Body of pancreas (tissue), 4 donors: ENCODE data around the gene WFDC2. TPM values are rescaled to one million over a fixed set of nuclear protein-coding genes. Genes with fewer than 3 reads are reported as not detected.

ENCODE experiments used
- ATAC-seq: fragments of 150-250 bp; one replicate; pipeline ENCODE4 v1.9.1; 2016
- DNase-seq, 4 donors: peaks; one replicate each; pipeline ENCODE4 v3.0.0-alpha.2; 2019
- H3K27ac ChIP-seq, 4 donors: fragments of 200-600 bp; sonication (generic); 1 replicate in 3 of 4; 2 replicates in 1 of 4; pipeline versions ENCODE4 v1.5.1 to v1.6.1; 2016 to 2019; ENCODE audit warnings: mild to moderate bottlenecking in 1 of 4, mixed read lengths in 1 of 4, moderate library complexity in 1 of 4
- H3K27me3 ChIP-seq, 2 donors: fragments of 200-600 bp; sonication (generic); one replicate each; pipeline ENCODE4 v1.6.0; 2016; ENCODE audit warnings: mild to moderate bottlenecking in 1 of 2
- H3K36me3 ChIP-seq, 2 donors: fragments of 200-600 bp; sonication (generic); replicated peaks in 1 of 2; 2 replicates each; pipeline ENCODE4 v1.5.1; 2016; ENCODE audit warnings: low read depth in 2 of 2; ENCODE audit not compliant: insufficient read depth in 1 of 2
- H3K4me1 ChIP-seq: fragments of 200-600 bp; sonication (generic); one replicate; pipeline ENCODE4 v1.6.0; 2016
- H3K4me3 ChIP-seq, 2 donors: fragments of 200-600 bp; sonication (generic); 1 replicate in 1 of 2; 2 replicates in 1 of 2; pipeline ENCODE4 v1.5.1; 2016 to 2019
- H3K9me3 ChIP-seq, 3 donors: fragments of 200-600 bp; sonication (generic); 1 replicate in 2 of 3; 2 replicates in 1 of 3; pipeline ENCODE4 v1.5.1; 2016
- CTCF ChIP-seq, 7 experiments: fragments of 450-650 bp in 4 of 7; fragments of 200-600 bp in 3 of 7; sonication (generic) in 3 of 7; IDR thresholded peaks; one replicate each; pipeline ENCODE4 v1.5.1; 2016 to 2019; ENCODE audit warnings: antibody characterized with exemption in 7 of 7
- POLR2A ChIP-seq, 3 donors: fragments of 450-650 bp; IDR thresholded peaks; one replicate each; pipeline ENCODE4 v1.6.1; 2016; ENCODE audit warnings: antibody characterized with exemption in 3 of 3, mild to moderate bottlenecking in 2 of 3
- WGBS, 2 donors: methylation state at CpG; one replicate each; pipeline ENCODE4 v1.1.5; 2017; 5-methylcytosine and 5-hydroxymethylcytosine counted together
- intact Hi-C: fragments of 100-400 bp; cut with DNase I; formaldehyde crosslinking; loops from one replicate; pipeline ENCODE4 v1.15.1; 2023
- total RNA-seq, 2 donors: library from RNA; depleted of rRNA; stranded (reverse); fragments of >200 nt; gene quantifications; one replicate each; pipeline ENCODE4 v1.1.0, GENCODE V29; 2016

WFDC2 gene
- total RNA-seq, 2 donors from 2014 or later: 3.0 to 11.9 TPM

GRCh38 chr20:45440891-45441685 is 28.5 kb upstream of the WFDC2 start:
- H3K4me1 ChIP-seq: peaks cover 7% of the 10 kb centered on the region
- no peak overlapping the region for H3K4me3 ChIP-seq
- TF ChIP-seq POLR2A (IDR thresholded peaks at IDR 0.05) (no peak), CTCF (IDR thresholded peaks at IDR 0.05) (no peak)
- intact Hi-C loops: loop anchor here (5.0 kb wide), 1 partner anchor 124 kb away; no protein-coding TSS in a partner anchor
- H3K9me3 ChIP-seq: no peaks in the 10 kb centered on the region
- no peaks in the 10 kb centered on the region for H3K36me3 ChIP-seq
- no peaks in the 10 kb centered on the region for H3K27me3 ChIP-seq
- WGBS, 2 donors: 59 to 62% methylated on average over 5 of the region's 5 CpGs
- no peak overlapping the region for H3K27ac ChIP-seq
- DNase-seq: no peak
- ATAC-seq: no peak

GRCh38 chr20:45441746-45442145 is 27.8 kb upstream of the WFDC2 start:
- Histone ChIP-seq H3K4me3 (no peak overlapping the region), H3K9me3 (no peaks in the 10 kb centered on the region), H3K4me1 (peaks cover under 1% of the 10 kb centered on the region), H3K27ac (no peak overlapping the region), H3K36me3 (no peaks in the 10 kb centered on the region), H3K27me3 (no peaks in the 10 kb centered on the region)
- no peak for ATAC-seq
- DNase-seq: no peak
- 54 to 63% methylated on average over 1 of the region's 1 CpG for WGBS, 2 donors
- no peak for TF ChIP-seq POLR2A (IDR thresholded peaks at IDR 0.05)
- intact Hi-C loops: loop anchor here (5.0 kb wide), 1 partner anchor 124 kb away; no protein-coding TSS in a partner anchor

GRCh38 chr20:45444050-45444449 is 25.5 kb upstream of the WFDC2 start:
- DNase-seq (no peak), ATAC-seq (no peak)
- Histone ChIP-seq H3K27me3 (no peaks in the 10 kb centered on the region), H3K36me3 (no peaks in the 10 kb centered on the region), H3K4me3 (no peak overlapping the region), H3K4me1 (no peaks in the 10 kb centered on the region), H3K27ac (no peak overlapping the region), H3K9me3 (no peaks in the 10 kb centered on the region)
- intact Hi-C loops: loop anchor here (5.0 kb wide), 1 partner anchor 127 kb away; no protein-coding TSS in a partner anchor
- no peak for TF ChIP-seq CTCF (IDR thresholded peaks at IDR 0.05)
- TF ChIP-seq POLR2A (IDR thresholded peaks at IDR 0.05): no peak

- Histone ChIP-seq H3K36me3 (no peaks in the 10 kb centered on the region), H3K4me3 (no peak overlapping the region), H3K27ac (no peak overlapping the region), H3K27me3 (no peaks in the 10 kb centered on the region), H3K4me1 (no peaks in the 10 kb centered on the region), H3K9me3 (no peaks in the 10 kb centered on the region)
- 58 to 60% methylated on average over 7 of the region's 7 CpGs for WGBS, 2 donors
- peak in 1 of 4 donors; percentile 23 for DNase-seq
- peak in 4 of 7 experiments; percentile 14 to 31 (median 22) for TF ChIP-seq CTCF (IDR thresholded peaks at IDR 0.05)
- TF ChIP-seq POLR2A (IDR thresholded peaks at IDR 0.05): no peak
- ATAC-seq: no peak
- intact Hi-C loops: no loop called here
These were observed 23.6 kb upstream of the WFDC2 start for GRCh38 chr20:45445805-45446562.

- no peak for TF ChIP-seq CTCF (IDR thresholded peaks at IDR 0.05)
- no peak for TF ChIP-seq POLR2A (IDR thresholded peaks at IDR 0.05)
These were observed 21.3 kb upstream of the WFDC2 start for GRCh38 chr20:45448270-45448669.

More at GRCh38 chr20:45448270-45448669, 21.3 kb upstream of the WFDC2 start:
- Histone ChIP-seq H3K4me3 (no peak overlapping the region), H3K27me3 (no peaks in the 10 kb centered on the region), H3K27ac (no peak overlapping the region), H3K4me1 (no peaks in the 10 kb centered on the region), H3K36me3 (no peaks in the 10 kb centered on the region), H3K9me3 (no peaks in the 10 kb centered on the region)
- intact Hi-C loops: no loop called here
- ATAC-seq: no peak
- WGBS, 2 donors: 52 to 59% methylated on average over 6 of the region's 6 CpGs
- no peak for DNase-seq
